ENCODE results near the gene CEP20. TPM values are rescaled to one million over a fixed set of nuclear protein-coding genes. Genes with fewer than 3 reads are reported as not detected.

CEP20 gene
- total and polyA plus RNA-seq, 2 donors (not counting 1 experiment from before 2014, with no cell fraction given): 14.2 to 30.2 TPM

DNA sequence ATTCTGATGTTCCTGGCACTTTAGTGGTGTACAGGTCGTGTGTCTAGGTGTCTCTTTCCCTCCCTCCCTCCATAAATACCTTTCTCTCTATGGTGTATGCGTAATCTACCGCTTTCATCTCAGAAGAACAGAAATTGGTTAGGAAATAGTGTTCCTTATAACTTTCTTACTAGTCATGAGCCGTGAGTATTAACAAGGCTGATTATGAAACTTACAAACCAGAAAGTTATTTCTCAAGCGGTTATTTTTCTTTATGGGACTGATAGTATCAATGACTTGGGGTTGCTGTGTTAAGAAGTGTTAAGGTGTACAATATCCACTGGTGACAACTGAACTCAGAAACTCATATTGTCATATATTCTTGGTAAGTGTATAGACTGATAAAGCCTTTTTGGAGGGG, 18.4 kb downstream of the CEP20 start:
- Histone ChIP-seq H2AFZ (ENCODE audit: insufficient read depth, low read depth, low read length, poor library complexity, severe bottlenecking) (no peak overlapping the region), H3K9ac (ENCODE audit: low read length) (no peak overlapping the region), H3K9me3 (ENCODE audit: control extremely low read depth in 1 of 3, control insufficient read depth in 2 of 3, insufficient read depth in 1 of 3, low read length in 2 of 3) (no peaks in the 10 kb centered on the region), H3K27me3 (replicated peaks in 1 of 4; ENCODE audit: control extremely low read depth in 1 of 4, control insufficient read depth in 3 of 4, insufficient read depth in 4 of 4, low read length in 3 of 4) (no peaks in the 10 kb centered on the region), H3K36me3 (replicated peaks in 1 of 2; ENCODE audit: control extremely low read depth in 1 of 2, control insufficient read depth in 1 of 2, extremely low read depth in 1 of 2, insufficient read depth in 2 of 2, low read length in 1 of 2) (peaks cover 12 to 53% of the 10 kb centered on the region in 2 experiments), H3K79me2 (ENCODE audit: control insufficient read depth, insufficient read depth, low read length) (peaks cover 8% of the 10 kb centered on the region), H3K4me2 (replicated peaks; ENCODE audit: low read depth, low read length, poor library complexity, severe bottlenecking) (no peak overlapping the region), H3K4me1 (ENCODE audit: control insufficient read depth in 2 of 2, insufficient read depth in 2 of 2, low read length in 2 of 2) (no peaks in the 10 kb centered on the region), H4K20me1 (ENCODE audit: control insufficient read depth, insufficient read depth, low read length, poor library complexity, severe bottlenecking) (no peaks in the 10 kb centered on the region), H3K27ac (ENCODE audit: low read length in 2 of 2) (no peak overlapping the region), H3K4me3 (ENCODE audit: control extremely low read depth in 1 of 5, extremely low read depth in 1 of 5, insufficient read depth in 1 of 5, low read depth in 2 of 5, low read length in 4 of 5) (no peak overlapping the region)
- H3K27ac Mint-ChIP-seq: no peak overlapping the region
- H3K4me3 Mint-ChIP-seq: no peak overlapping the region
- ATAC-seq (ENCODE audit: low read depth) (no peak), DNase-seq (no peak)
- intact Hi-C loops (cut with micrococcal nuclease): no loop called here
- no peaks in the 10 kb centered on the region for H3K4me1 Mint-ChIP-seq
- H3K27me3 Mint-ChIP-seq: no peaks in the 10 kb centered on the region
- no peaks in the 10 kb centered on the region for H3K9me3 Mint-ChIP-seq (ENCODE audit: insufficient read depth)
- CTCF ChIA-PET: no interaction called here
- POLR2A ChIA-PET: no interaction called here
- WGBS (ENCODE audit: insufficient coverage): no CpG with 5 or more reads among the region's 5 CpGs
- TF ChIP-seq, protein P1, sequence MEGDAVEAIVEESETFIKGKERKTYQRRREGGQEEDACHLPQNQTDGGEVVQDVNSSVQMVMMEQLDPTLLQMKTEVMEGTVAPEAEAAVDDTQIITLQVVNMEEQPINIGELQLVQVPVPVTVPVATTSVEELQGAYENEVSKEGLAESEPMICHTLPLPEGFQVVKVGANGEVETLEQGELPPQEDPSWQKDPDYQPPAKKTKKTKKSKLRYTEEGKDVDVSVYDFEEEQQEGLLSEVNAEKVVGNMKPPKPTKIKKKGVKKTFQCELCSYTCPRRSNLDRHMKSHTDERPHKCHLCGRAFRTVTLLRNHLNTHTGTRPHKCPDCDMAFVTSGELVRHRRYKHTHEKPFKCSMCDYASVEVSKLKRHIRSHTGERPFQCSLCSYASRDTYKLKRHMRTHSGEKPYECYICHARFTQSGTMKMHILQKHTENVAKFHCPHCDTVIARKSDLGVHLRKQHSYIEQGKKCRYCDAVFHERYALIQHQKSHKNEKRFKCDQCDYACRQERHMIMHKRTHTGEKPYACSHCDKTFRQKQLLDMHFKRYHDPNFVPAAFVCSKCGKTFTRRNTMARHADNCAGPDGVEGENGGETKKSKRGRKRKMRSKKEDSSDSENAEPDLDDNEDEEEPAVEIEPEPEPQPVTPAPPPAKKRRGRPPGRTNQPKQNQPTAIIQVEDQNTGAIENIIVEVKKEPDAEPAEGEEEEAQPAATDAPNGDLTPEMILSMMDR (IDR thresholded peaks at IDR 0.05): no peak
- TF ChIP-seq EZH2 (IDR thresholded peaks at IDR 0.05; ENCODE audit: borderline replicate concordance, insufficient read depth, low read depth, low read length, poor library complexity, severe bottlenecking): no peak

DNA sequence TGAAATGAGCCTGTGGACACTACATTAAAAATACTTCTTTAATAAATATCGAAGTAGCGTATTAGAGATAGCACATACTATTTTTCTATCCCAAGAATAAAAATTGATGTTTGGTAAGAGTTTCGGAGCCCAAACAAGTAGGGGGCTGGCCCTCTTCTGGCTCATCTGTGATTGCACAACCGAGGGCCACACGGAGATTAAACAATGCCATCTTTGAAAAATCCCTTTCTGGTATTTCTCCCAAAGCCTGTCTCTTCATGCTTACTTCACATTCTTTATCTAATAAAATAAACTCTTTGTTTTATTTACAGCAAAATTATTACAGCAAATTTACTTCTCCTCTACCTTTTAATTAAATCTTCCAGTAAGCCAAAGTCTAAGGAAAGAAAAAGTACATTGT, 22.0 kb downstream of the CEP20 start:
- no peaks in the 10 kb centered on the region for H3K4me1 ChIP-seq (ENCODE audit: control insufficient read depth in 2 of 2, insufficient read depth in 2 of 2, low read length in 2 of 2)
- H3K27me3 ChIP-seq (replicated peaks in 1 of 4; ENCODE audit: control extremely low read depth in 1 of 4, control insufficient read depth in 3 of 4, insufficient read depth in 4 of 4, low read length in 3 of 4): no peaks in the 10 kb centered on the region
- peaks cover 1% of the 10 kb centered on the region for H3K79me2 ChIP-seq (ENCODE audit: control insufficient read depth, insufficient read depth, low read length)
- no peak overlapping the region for H3K27ac ChIP-seq (ENCODE audit: low read length in 2 of 2)
- no peaks in the 10 kb centered on the region for H4K20me1 ChIP-seq (ENCODE audit: control insufficient read depth, insufficient read depth, low read length, poor library complexity, severe bottlenecking)
- TF ChIP-seq, protein P1 (IDR thresholded peaks at IDR 0.05): no peak
- no peak for TF ChIP-seq EZH2 (IDR thresholded peaks at IDR 0.05; ENCODE audit: borderline replicate concordance, insufficient read depth, low read depth, low read length, poor library complexity, severe bottlenecking)
- ATAC-seq (ENCODE audit: low read depth) (no peak), DNase-seq (no peak)
- H2AFZ ChIP-seq (ENCODE audit: insufficient read depth, low read depth, low read length, poor library complexity, severe bottlenecking): no peak overlapping the region
- no peaks in the 10 kb centered on the region for H3K9me3 Mint-ChIP-seq (ENCODE audit: insufficient read depth)
- intact Hi-C loops (cut with micrococcal nuclease): no loop called here
- CTCF ChIA-PET: no interaction called here
- no peak overlapping the region for H3K9ac ChIP-seq (ENCODE audit: low read length)
- no peaks in the 10 kb centered on the region for H3K27me3 Mint-ChIP-seq
- no peaks in the 10 kb centered on the region for H3K9me3 ChIP-seq (ENCODE audit: control extremely low read depth in 1 of 3, control insufficient read depth in 2 of 3, insufficient read depth in 1 of 3, low read length in 2 of 3)
- no peak overlapping the region for H3K4me3 Mint-ChIP-seq
- peaks cover 9 to 50% of the 10 kb centered on the region in 2 experiments for H3K36me3 ChIP-seq (replicated peaks in 1 of 2; ENCODE audit: control extremely low read depth in 1 of 2, control insufficient read depth in 1 of 2, extremely low read depth in 1 of 2, insufficient read depth in 2 of 2, low read length in 1 of 2)
- WGBS (ENCODE audit: insufficient coverage): 80% methylated on average over 1 of the region's 5 CpGs
- POLR2A ChIA-PET: no interaction called here
- H3K27ac Mint-ChIP-seq: no peak overlapping the region
- H3K4me1 Mint-ChIP-seq: no peaks in the 10 kb centered on the region
- H3K4me3 ChIP-seq (ENCODE audit: control extremely low read depth in 1 of 5, extremely low read depth in 1 of 5, insufficient read depth in 1 of 5, low read depth in 2 of 5, low read length in 4 of 5): no peak overlapping the region
- H3K4me2 ChIP-seq (replicated peaks; ENCODE audit: low read depth, low read length, poor library complexity, severe bottlenecking): no peak overlapping the region

Data from B cell (primary cell).